ENCODE measurements around the gene CDH23.

GRCh38 chr10:71754562-71754961, 357.8 kb downstream of the CDH23 start:
- no peak for TF ChIP-seq SP1 (IDR thresholded peaks at IDR 0.05; ENCODE audit: low read depth, low read length)
- no peak for TF ChIP-seq POLR2A (IDR thresholded peaks at IDR 0.05; ENCODE audit: low read depth, low read length)

Measured in GM12878 (cell line).